Right lobe of liver (tissue), 6 donors: ENCODE measurements around the gene SVEP1. TPM values are rescaled to one million over a fixed set of nuclear protein-coding genes. Genes with fewer than 3 reads are reported as not detected.

Experiments used
- ATAC-seq, 4 donors: fragments of 200-7000 bp; cut with Tn5 transposase; one replicate each; pipeline ENCODE4 v1.9.1; 2020; ENCODE audit warnings: mild to moderate bottlenecking in 4 of 4, moderate library complexity in 4 of 4
- DNase-seq, 3 donors: peaks; one replicate each; pipeline ENCODE4 v3.0.0-alpha.2; 2020
- H3K27ac ChIP-seq, 3 donors: fragments of 200-600 bp; one replicate each; pipeline ENCODE4 v1.8.0; 2022
- H3K27me3 ChIP-seq, 2 donors: fragments of 200-600 bp; one replicate each; pipeline ENCODE4 v1.8.0; 2022
- H3K36me3 ChIP-seq, 4 donors: fragments of 200-600 bp; sonication (generic) in 1 of 4; one replicate each; pipeline versions ENCODE4 v1.5.1 to v1.8.0; 2017 to 2022; ENCODE audit warnings: control low read depth in 1 of 4
- H3K4me1 ChIP-seq, 4 donors: fragments of 200-600 bp; sonication (generic) in 1 of 4; one replicate each; pipeline versions ENCODE4 v1.5.1 to v1.8.0; 2017 to 2022; ENCODE audit warnings: control low read depth in 1 of 4
- H3K4me3 ChIP-seq, 3 donors: fragments of 200-600 bp; one replicate each; pipeline ENCODE4 v1.8.0; 2022
- H3K9me3 ChIP-seq, 4 donors: fragments of 200-600 bp; sonication (generic) in 1 of 4; one replicate each; pipeline versions ENCODE4 v1.5.1 to v1.8.0; 2017 to 2022; ENCODE audit warnings: control low read depth in 1 of 4
- CTCF ChIP-seq, 4 donors: fragments of 200-600 bp in 3 of 4; fragments of 450-650 bp in 1 of 4; IDR thresholded peaks; one replicate each; pipeline versions ENCODE4 v1.5.1 to v1.8.0; 2016 to 2022; ENCODE audit warnings: antibody characterized with exemption in 4 of 4, mild to moderate bottlenecking in 2 of 4
- POLR2A ChIP-seq: fragments of 450-650 bp; IDR thresholded peaks from one replicate; pipeline ENCODE4 v1.6.1; 2017; ENCODE audit warnings: antibody characterized with exemption, mild to moderate bottlenecking
- WGBS: methylation state at CpG from one replicate; pipeline ENCODE4 v1.1.6; 2018; ENCODE audit warnings: low coverage, low lambda C conversion rate; ENCODE audit not compliant: insufficient coverage; ENCODE audit errors: missing lambda C conversion rate; 5-methylcytosine and 5-hydroxymethylcytosine counted together
- intact Hi-C, 2 donors: fragments of 100-400 bp; cut with DNase I; formaldehyde crosslinking; loops; one replicate each; pipeline versions ENCODE4 v1.11.2 to v1.14.1; 2022
- total RNA-seq, 6 experiments: library from RNA; depleted of rRNA in 2 of 6; stranded (reverse); fragments of >200 nt in 2 of 6; fragmentation: NEBNext Ultra II Directional in 3 of 6; extraction: Animal tissue kit (Norgen Biotek cat#: 25700) in 3 of 6; gene quantifications; one replicate each; pipeline versions ENCODE4 v1.1.0 to v1.2.4, GENCODE V29; 2016 to 2023
- donor health status: DM: no; HTN: yes; CAD: no.
- donor health status: DM: no; HTN: no; CAD: no.
- donor health status: DM: no; HTN: no; CAD: no.
- donor health status: DM: no; HTN: yes; CAD: no.
- donor health status: DM: no; HTN: yes; CAD: no.

The SVEP1 gene
- total RNA-seq, 6 experiments from 2014 or later, result 1.6 to 7.8 (median 4.6) TPM

- no peak for DNase-seq
- H3K27ac ChIP-seq, result no peak overlapping the region
- TF ChIP-seq CTCF (IDR thresholded peaks at IDR 0.05) (no peak), POLR2A (no peak)
- WGBS, result 81% methylated on average over 5 of the region's 5 CpGs
- H3K36me3 ChIP-seq, result no peaks in the 10 kb centered on the region
- intact Hi-C loops, result no loop called here
- no peaks in the 10 kb centered on the region for H3K9me3 ChIP-seq
- H3K27me3 ChIP-seq, result no peaks in the 10 kb centered on the region
- H3K4me3 ChIP-seq, result no peak overlapping the region
- no peaks in the 10 kb centered on the region for H3K4me1 ChIP-seq
- peak in 2 of 4 donors; percentile 46 to 50 for ATAC-seq
Measured at GRCh38 chr9:110546411-110546871, 33.1 kb downstream of the SVEP1 start.

- Histone ChIP-seq H3K4me1 (no peaks in the 10 kb centered on the region), H3K4me3 (no peak overlapping the region), H3K27me3 (no peaks in the 10 kb centered on the region), H3K27ac (no peak overlapping the region), H3K36me3 (no peaks in the 10 kb centered on the region), H3K9me3 (no peaks in the 10 kb centered on the region)
- ATAC-seq, result no peak
- DNase-seq, result no peak
- intact Hi-C loops, result no loop called here
- WGBS, result 75% methylated on average over 1 of the region's 2 CpGs
- TF ChIP-seq CTCF (IDR thresholded peaks at IDR 0.05), result no peak
- no peak for TF ChIP-seq POLR2A
Measured at GRCh38 chr9:110545705-110546104, 33.8 kb downstream of the SVEP1 start.

GRCh38 chr9:110543631-110544051 is 35.9 kb downstream of the SVEP1 start:
- Histone ChIP-seq H3K27me3 (no peaks in the 10 kb centered on the region), H3K4me3 (no peak overlapping the region), H3K9me3 (no peaks in the 10 kb centered on the region), H3K27ac (no peak overlapping the region), H3K36me3 (no peaks in the 10 kb centered on the region), H3K4me1 (no peaks in the 10 kb centered on the region)
- DNase-seq (no peak), ATAC-seq (no peak)
- TF ChIP-seq CTCF (IDR thresholded peaks at IDR 0.05) (no peak), POLR2A (no peak)
- intact Hi-C loops, result no loop called here
- WGBS, result 58% methylated on average over 2 of the region's 2 CpGs

- Histone ChIP-seq H3K4me1 (no peaks in the 10 kb centered on the region), H3K27ac (no peak overlapping the region), H3K4me3 (no peak overlapping the region), H3K9me3 (no peaks in the 10 kb centered on the region), H3K27me3 (no peaks in the 10 kb centered on the region), H3K36me3 (no peaks in the 10 kb centered on the region)
- DNase-seq (no peak), ATAC-seq (no peak)
- intact Hi-C loops, result no loop called here
- TF ChIP-seq CTCF (IDR thresholded peaks at IDR 0.05) (no peak), POLR2A (no peak)
- WGBS, result 69% methylated on average over 2 of the region's 2 CpGs
Measured at GRCh38 chr9:110541950-110542349, 37.6 kb downstream of the SVEP1 start.

GRCh38 chr9:110538647-110539041 is 40.9 kb downstream of the SVEP1 start:
- Histone ChIP-seq H3K4me1 (no peaks in the 10 kb centered on the region), H3K27ac (no peak overlapping the region), H3K27me3 (no peaks in the 10 kb centered on the region), H3K9me3 (no peaks in the 10 kb centered on the region), H3K36me3 (no peaks in the 10 kb centered on the region), H3K4me3 (no peak overlapping the region)
- DNase-seq (no peak), ATAC-seq (no peak)
- WGBS, result 58% methylated on average over 2 of the region's 2 CpGs
- TF ChIP-seq POLR2A (no peak), CTCF (IDR thresholded peaks at IDR 0.05) (no peak)
- intact Hi-C loops, result no loop called here
